ENCODE measurements around the gene SEMA3B. TPM values are rescaled to one million over a fixed set of nuclear protein-coding genes. Genes with fewer than 3 reads are reported as not detected.

The SEMA3B gene
- total and polyA plus RNA-seq, 2 of the 4 experiments (the other 2 are of a cell fraction): 4.3 to 29.3 TPM

- no peak overlapping the region for H2BK120ac ChIP-seq (ENCODE audit: low read depth, low read length)
- no peak overlapping the region for H4K91ac ChIP-seq (ENCODE audit: insufficient read depth, low read depth, low read length)
- H3K14ac ChIP-seq (replicated peaks; ENCODE audit: low read depth, low read length): no peak overlapping the region
- H2AK9ac ChIP-seq (replicated peaks; ENCODE audit: low read depth, low read length, poor library complexity): no peak overlapping the region
- ChIA-PET CTCF (no interaction called here), POLR2A (ENCODE audit: unreplicated experiment) (no interaction called here)
- H3K79me1 ChIP-seq (ENCODE audit: low read depth in 1 of 2, low read length in 2 of 2): peaks cover 21 to 37% of the 10 kb centered on the region in 2 experiments
- H3K4me2 ChIP-seq (ENCODE audit: low read depth, low read length): no peak overlapping the region
- no peak overlapping the region for H2BK20ac ChIP-seq (ENCODE audit: low read depth, low read length)
- no peak overlapping the region for H3K4me3 ChIP-seq (ENCODE audit: insufficient read depth, low read depth, low read length)
- intact Hi-C loops (cut with micrococcal nuclease) (no loop called here), in situ Hi-C loops (cut with MboI; ENCODE audit: low sequenced_read_pairs) (loop anchor here (25.0 kb wide), 3 partner anchors 1062 to 1837 kb away; partner anchors contain the start of genes ABHD14B, GPR62, MANF and PCBP4), dilution Hi-C loops (cut with HindIII; ENCODE audit: low sequenced_read_pairs, unreplicated experiment) (no loop called here)
- H2BK5ac ChIP-seq (ENCODE audit: low read depth, low read length, poor library complexity, severe bottlenecking): no peak overlapping the region
- no peak for DNase-seq
- no peak overlapping the region for H2AFZ ChIP-seq (replicated peaks; ENCODE audit: low read length, poor library complexity)
- H3K27me3 ChIP-seq (ENCODE audit: control insufficient read depth, insufficient read depth, low read length): no peaks in the 10 kb centered on the region
- peaks cover 20% of the 10 kb centered on the region for H3K4me1 ChIP-seq (ENCODE audit: control insufficient read depth, insufficient read depth, low read length)
- H3K23ac ChIP-seq (ENCODE audit: low read depth, low read length): no peak overlapping the region
- H4K20me1 ChIP-seq (ENCODE audit: insufficient read depth, low read length): peaks cover 9% of the 10 kb centered on the region
- H3K56ac ChIP-seq (ENCODE audit: extremely low read depth, insufficient read depth, low read length): no peak overlapping the region
- TF ChIP-seq SMC3 (IDR thresholded peaks at IDR 0.05; ENCODE audit: low read depth, low read length): no peak
- no peak for TF ChIP-seq MAFK (IDR thresholded peaks at IDR 0.05; ENCODE audit: low read depth, low read length)
- no peak for TF ChIP-seq CHD1 (IDR thresholded peaks at IDR 0.05; ENCODE audit: low read depth, low read length)
- TF ChIP-seq CEBPB (IDR thresholded peaks at IDR 0.05; ENCODE audit: low read depth, low read length): no peak
- no peak for TF ChIP-seq RAD21 (IDR thresholded peaks at IDR 0.05; ENCODE audit: low read length)
- no peak for TF ChIP-seq POLR2A (IDR thresholded peaks at IDR 0.05; ENCODE audit: low read depth, low read length)
- no peak for TF ChIP-seq MAZ (IDR thresholded peaks at IDR 0.05; ENCODE audit: borderline replicate concordance, low read depth, low read length)
- no peak for TF ChIP-seq RFX5 (IDR thresholded peaks at IDR 0.05; ENCODE audit: low read depth, low read length)
- TF ChIP-seq CTCF (conservative IDR thresholded peaks at IDR 0.05; ENCODE audit: low read depth, low read length): no peak
- TF ChIP-seq MXI1 (IDR thresholded peaks at IDR 0.05; ENCODE audit: borderline replicate concordance, low read depth, low read length): no peak
- TF ChIP-seq BHLHE40 (IDR thresholded peaks at IDR 0.05; ENCODE audit: low read depth, low read length): no peak
- H3K18ac ChIP-seq (ENCODE audit: low read depth, low read length): no peak overlapping the region
- ATAC-seq (ENCODE audit: low read depth): no peak
- H3K9ac ChIP-seq (ENCODE audit: low read depth, low read length): no peak overlapping the region
- no peak overlapping the region for H3K4ac ChIP-seq (ENCODE audit: low read depth, low read length)
- H2BK15ac ChIP-seq (ENCODE audit: low read depth, low read length): no peak overlapping the region
- peaks cover 12% of the 10 kb centered on the region for H3K36me3 ChIP-seq (ENCODE audit: control insufficient read depth, insufficient read depth, low read length)
- no peak overlapping the region for H3K27ac ChIP-seq (ENCODE audit: insufficient read depth, low read length)
- no peak overlapping the region for H4K5ac ChIP-seq (ENCODE audit: low read depth, low read length)
- no peak overlapping the region for H2AK5ac ChIP-seq (ENCODE audit: low read depth, low read length)
- H3K9me3 ChIP-seq (ENCODE audit: control insufficient read depth, insufficient read depth, low read length): no peaks in the 10 kb centered on the region
- no TSS peak for BruUV-seq (replicated peaks)
- no peak overlapping the region for H4K8ac ChIP-seq (ENCODE audit: low read depth in 2 of 2, low read length in 2 of 2)
- WGBS, 2 experiments (ENCODE audit: extremely low coverage in 2 of 2, insufficient read length in 1 of 2): no CpG with 5 or more reads among the region's 2 CpGs
- peaks cover 2% of the 10 kb centered on the region for H3K9me1 ChIP-seq (ENCODE audit: insufficient read depth, low read length)
Observed at GRCh38 chr3:50325113-50325480, 56.1 kb downstream of the SEMA3B start.
